Measurements from ENCODE around the gene GMDS. TPM values are rescaled to one million over a fixed set of nuclear protein-coding genes. Genes with fewer than 3 reads are reported as not detected.

The GMDS gene
- total RNA-seq, 1 experiment from 2014 or later = 31.1 TPM

DNA sequence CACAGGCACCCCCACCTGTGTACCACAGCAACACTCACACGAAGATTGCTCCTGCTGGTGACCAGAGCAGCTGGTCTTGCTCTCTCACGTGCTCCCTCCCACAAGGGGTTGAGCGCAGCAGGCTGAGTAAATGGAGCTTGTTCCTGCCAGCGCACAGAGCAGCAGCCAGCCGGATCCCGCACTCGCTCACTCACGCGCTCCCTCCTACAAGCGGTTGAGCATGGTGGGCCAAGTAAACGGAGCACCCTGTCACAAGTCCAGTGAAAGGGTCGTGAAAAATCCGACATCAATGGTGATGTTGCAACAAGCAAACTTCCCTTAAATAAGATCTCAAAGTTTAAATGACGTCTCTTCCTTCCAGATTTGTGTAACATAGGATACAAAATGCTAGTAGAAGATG, 322.0 kb downstream of the GMDS start:
- no peaks in the 10 kb centered on the region for H3K36me3 Mint-ChIP-seq (ENCODE audit: insufficient read depth, unreplicated experiment)
- TF ChIP-seq, protein P1, sequence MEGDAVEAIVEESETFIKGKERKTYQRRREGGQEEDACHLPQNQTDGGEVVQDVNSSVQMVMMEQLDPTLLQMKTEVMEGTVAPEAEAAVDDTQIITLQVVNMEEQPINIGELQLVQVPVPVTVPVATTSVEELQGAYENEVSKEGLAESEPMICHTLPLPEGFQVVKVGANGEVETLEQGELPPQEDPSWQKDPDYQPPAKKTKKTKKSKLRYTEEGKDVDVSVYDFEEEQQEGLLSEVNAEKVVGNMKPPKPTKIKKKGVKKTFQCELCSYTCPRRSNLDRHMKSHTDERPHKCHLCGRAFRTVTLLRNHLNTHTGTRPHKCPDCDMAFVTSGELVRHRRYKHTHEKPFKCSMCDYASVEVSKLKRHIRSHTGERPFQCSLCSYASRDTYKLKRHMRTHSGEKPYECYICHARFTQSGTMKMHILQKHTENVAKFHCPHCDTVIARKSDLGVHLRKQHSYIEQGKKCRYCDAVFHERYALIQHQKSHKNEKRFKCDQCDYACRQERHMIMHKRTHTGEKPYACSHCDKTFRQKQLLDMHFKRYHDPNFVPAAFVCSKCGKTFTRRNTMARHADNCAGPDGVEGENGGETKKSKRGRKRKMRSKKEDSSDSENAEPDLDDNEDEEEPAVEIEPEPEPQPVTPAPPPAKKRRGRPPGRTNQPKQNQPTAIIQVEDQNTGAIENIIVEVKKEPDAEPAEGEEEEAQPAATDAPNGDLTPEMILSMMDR (IDR thresholded peaks at IDR 0.05; ENCODE audit: insufficient read depth in 1 of 2, low read depth in 1 of 2, low read length in 1 of 2, severe bottlenecking in 1 of 2, unreplicated experiment in 1 of 2) = no peak
- H3K4me3 Mint-ChIP-seq (ENCODE audit: unreplicated experiment) = no peak overlapping the region
- Histone ChIP-seq H3K4me1 (no peaks in the 10 kb centered on the region), H3K27me3 (replicated peaks; ENCODE audit: control insufficient read depth, insufficient read depth, low read length) (no peaks in the 10 kb centered on the region), H3K9me3 (no peaks in the 10 kb centered on the region), H3K4me3 (ENCODE audit: low read depth, low read length) (no peak overlapping the region), H3K36me3 (ENCODE audit: control insufficient read depth, insufficient read depth, low read length) (no peaks in the 10 kb centered on the region; the same call in 1 of the 2 replicates)
- H3K27ac Mint-ChIP-seq (ENCODE audit: unreplicated experiment) = no peak overlapping the region
- POLR2A ChIA-PET = no interaction called here
- intact Hi-C loops (cut with micrococcal nuclease; ENCODE audit: unreplicated experiment) = no loop called here
- CTCF ChIA-PET = no interaction called here
- H3K9me3 Mint-ChIP-seq (ENCODE audit: unreplicated experiment) = peaks cover 10% of the 10 kb centered on the region
- no peaks in the 10 kb centered on the region for H3K4me1 Mint-ChIP-seq (ENCODE audit: low read depth, unreplicated experiment)
- BruUV-seq (replicated peaks) = no TSS peak
- DNase-seq = no peak
- H3K27me3 Mint-ChIP-seq (ENCODE audit: insufficient read depth, unreplicated experiment) = no peaks in the 10 kb centered on the region

DNA sequence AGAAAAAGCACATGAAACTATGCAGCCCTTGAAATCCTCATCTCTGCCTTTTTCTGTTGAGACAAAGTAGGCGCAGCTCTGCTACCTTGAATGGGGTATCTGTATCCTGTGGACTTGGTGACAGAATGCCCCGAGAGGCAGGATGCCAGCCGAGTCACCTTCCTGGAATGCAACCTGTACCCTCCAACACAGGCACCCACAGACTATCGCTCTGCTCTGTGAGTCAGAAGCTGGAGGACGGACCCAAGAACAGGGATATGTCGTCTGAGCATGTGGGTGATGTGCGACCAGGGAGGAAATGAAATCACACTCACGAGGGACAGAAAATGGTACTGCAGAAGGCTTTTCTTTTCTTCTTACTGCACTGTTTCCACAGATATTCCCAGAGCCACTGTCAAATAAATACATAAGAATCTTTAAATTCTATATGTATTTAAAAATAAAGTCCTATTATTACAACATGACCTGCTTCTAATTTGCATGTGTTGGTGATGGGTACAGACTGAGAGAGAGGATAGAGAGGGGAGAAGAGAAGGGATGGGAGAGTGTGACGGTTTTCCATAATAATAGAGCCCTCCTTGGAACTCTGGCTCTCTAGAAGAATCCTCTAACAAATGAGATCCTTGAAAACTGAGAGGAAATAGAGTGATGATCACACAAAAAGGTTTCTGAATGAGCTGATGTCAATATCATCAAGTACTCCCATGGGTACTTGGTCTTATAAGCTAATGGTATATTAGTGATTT, 327.6 kb downstream of the GMDS start:
- H3K9me3 ChIP-seq = no peaks in the 10 kb centered on the region
- no peaks in the 10 kb centered on the region for H3K4me1 ChIP-seq
- DNase-seq = no peak
- CTCF ChIA-PET = no interaction called here
- Mint-ChIP-seq H3K27me3 (ENCODE audit: insufficient read depth, unreplicated experiment) (no peaks in the 10 kb centered on the region), H3K36me3 (ENCODE audit: insufficient read depth, unreplicated experiment) (no peaks in the 10 kb centered on the region), H3K27ac (ENCODE audit: unreplicated experiment) (no peak overlapping the region), H3K4me1 (ENCODE audit: low read depth, unreplicated experiment) (no peaks in the 10 kb centered on the region), H3K4me3 (ENCODE audit: unreplicated experiment) (no peak overlapping the region), H3K9me3 (ENCODE audit: unreplicated experiment) (no peaks in the 10 kb centered on the region)
- TF ChIP-seq, protein P1 (IDR thresholded peaks at IDR 0.05; ENCODE audit: insufficient read depth in 1 of 2, low read depth in 1 of 2, low read length in 1 of 2, severe bottlenecking in 1 of 2, unreplicated experiment in 1 of 2) = no peak
- BruUV-seq (replicated peaks) = no TSS peak
- no peaks in the 10 kb centered on the region for H3K36me3 ChIP-seq (ENCODE audit: control insufficient read depth, insufficient read depth, low read length)
- POLR2A ChIA-PET = no interaction called here
- no peaks in the 10 kb centered on the region for H3K27me3 ChIP-seq (replicated peaks; ENCODE audit: control insufficient read depth, insufficient read depth, low read length)
- H3K4me3 ChIP-seq (ENCODE audit: low read depth, low read length) = no peak overlapping the region
- intact Hi-C loops (cut with micrococcal nuclease; ENCODE audit: unreplicated experiment) = no loop called here

DNA sequence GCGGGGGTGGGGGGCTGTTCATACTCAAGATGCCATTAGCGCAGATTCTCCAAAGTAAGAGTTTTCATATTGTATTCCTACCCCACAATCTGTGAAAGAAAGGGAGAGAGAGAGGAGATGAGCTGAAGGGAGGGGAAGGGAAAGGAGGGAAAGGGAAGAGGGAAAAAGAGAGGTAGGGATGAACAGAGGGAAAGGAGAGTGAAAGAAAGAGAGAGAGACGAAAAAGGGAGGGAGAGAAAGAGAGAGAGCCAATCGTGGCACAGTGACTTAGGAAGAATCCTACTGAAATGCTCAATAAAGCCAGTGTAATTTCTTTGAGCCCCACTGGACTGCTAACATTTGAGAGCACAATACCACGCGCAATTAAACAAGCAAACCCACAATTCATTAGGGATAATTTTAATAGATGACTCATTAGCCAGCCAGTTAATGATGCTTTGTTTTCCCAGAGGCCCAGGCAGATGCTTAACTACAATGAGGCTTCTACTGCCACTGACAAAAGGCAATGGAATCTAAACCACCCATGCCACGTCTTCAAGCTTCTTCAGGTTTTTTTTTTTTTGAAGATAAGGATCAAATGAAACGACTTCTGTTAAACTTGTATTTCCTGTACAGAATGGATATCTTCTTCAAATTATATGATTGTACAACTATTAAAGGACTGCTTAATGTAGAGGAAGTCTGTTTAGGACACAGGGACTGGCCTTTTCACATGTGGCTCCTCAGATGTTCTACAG, 328.9 kb downstream of the GMDS start:
- no peaks in the 10 kb centered on the region for H3K9me3 ChIP-seq
- Mint-ChIP-seq H3K9me3 (ENCODE audit: unreplicated experiment) (no peaks in the 10 kb centered on the region), H3K4me1 (ENCODE audit: low read depth, unreplicated experiment) (no peaks in the 10 kb centered on the region), H3K27ac (ENCODE audit: unreplicated experiment) (no peak overlapping the region), H3K4me3 (ENCODE audit: unreplicated experiment) (no peak overlapping the region), H3K27me3 (ENCODE audit: insufficient read depth, unreplicated experiment) (no peaks in the 10 kb centered on the region), H3K36me3 (ENCODE audit: insufficient read depth, unreplicated experiment) (no peaks in the 10 kb centered on the region)
- intact Hi-C loops (cut with micrococcal nuclease; ENCODE audit: unreplicated experiment) = no loop called here
- POLR2A ChIA-PET = no interaction called here
- no peaks in the 10 kb centered on the region for H3K4me1 ChIP-seq
- DNase-seq = no peak
- CTCF ChIA-PET = no interaction called here
- no peaks in the 10 kb centered on the region for H3K36me3 ChIP-seq (ENCODE audit: control insufficient read depth, insufficient read depth, low read length)
- no TSS peak for BruUV-seq (replicated peaks)
- H3K4me3 ChIP-seq (ENCODE audit: low read depth, low read length) = no peak overlapping the region
- TF ChIP-seq, protein P1 (IDR thresholded peaks at IDR 0.05; ENCODE audit: insufficient read depth in 1 of 2, low read depth in 1 of 2, low read length in 1 of 2, severe bottlenecking in 1 of 2, unreplicated experiment in 1 of 2) = no peak
- no peaks in the 10 kb centered on the region for H3K27me3 ChIP-seq (replicated peaks; ENCODE audit: control insufficient read depth, insufficient read depth, low read length)

Measured in Caco-2 (cell line).